ENCODE data around the gene KLF16. TPM values are rescaled to one million over a fixed set of nuclear protein-coding genes. Genes with fewer than 3 reads are reported as not detected.
"Not testable (repeated sequence)": the region's sequence is repeated elsewhere in the genome, so short reads cannot be mapped to it uniquely, and the experiment has no call there.

The KLF16 gene
- total RNA-seq, 1 donor from 2014 or later, result 9.8 TPM

GRCh38 chr19:1885398-1886119 lies 22.2 kb upstream of the KLF16 start, which contains the start of gene ABHD17A:
Gene ABHD17A, minus strand, starts transcription at chr19:1885496. Its CDS starts 3,930 bp downstream, at chr19:1881566.
- intact Hi-C loops (cut with micrococcal nuclease), result not testable (repeated sequence)
- ATAC-seq, result peak; percentile 94
- DNase-seq, result peak; percentile 98

- ATAC-seq, result peak; percentile 1
- intact Hi-C loops (cut with micrococcal nuclease), result no loop called here
These were observed 21.4 kb upstream of the KLF16 start for GRCh38 chr19:1884719-1885334.

DNA sequence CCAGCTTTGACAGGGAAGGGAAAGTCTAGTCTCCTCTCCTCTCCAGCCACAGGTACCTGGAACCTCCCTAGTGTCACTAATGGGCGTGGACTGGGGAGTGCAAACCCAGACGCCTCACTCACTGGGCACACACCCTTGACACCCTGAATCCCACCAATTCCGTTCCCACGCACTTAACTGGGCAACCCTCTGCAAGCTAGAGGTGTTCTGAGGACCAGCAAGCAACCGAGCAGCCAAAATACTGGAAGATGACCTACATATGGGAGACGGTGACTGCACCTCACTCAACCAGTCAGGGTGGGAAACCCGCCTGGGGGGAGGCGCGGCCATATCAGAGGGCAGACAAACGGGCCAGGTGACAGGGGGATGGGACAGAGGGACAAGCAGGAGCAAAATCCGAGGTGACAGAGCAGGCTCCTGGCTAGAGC lies 20.9 kb upstream of the KLF16 start:
- ATAC-seq (no peak), DNase-seq (no peak)
- intact Hi-C loops (cut with micrococcal nuclease), result no loop called here

More at GRCh38 chr19:1884719-1885334, 21.4 kb upstream of the KLF16 start:
- DNase-seq, result no peak

GRCh38 chr19:1883784-1884183 lies 20.4 kb upstream of the KLF16 start:
- intact Hi-C loops (cut with micrococcal nuclease), result no loop called here
- no peak for ATAC-seq
- DNase-seq, result no peak

DNA sequence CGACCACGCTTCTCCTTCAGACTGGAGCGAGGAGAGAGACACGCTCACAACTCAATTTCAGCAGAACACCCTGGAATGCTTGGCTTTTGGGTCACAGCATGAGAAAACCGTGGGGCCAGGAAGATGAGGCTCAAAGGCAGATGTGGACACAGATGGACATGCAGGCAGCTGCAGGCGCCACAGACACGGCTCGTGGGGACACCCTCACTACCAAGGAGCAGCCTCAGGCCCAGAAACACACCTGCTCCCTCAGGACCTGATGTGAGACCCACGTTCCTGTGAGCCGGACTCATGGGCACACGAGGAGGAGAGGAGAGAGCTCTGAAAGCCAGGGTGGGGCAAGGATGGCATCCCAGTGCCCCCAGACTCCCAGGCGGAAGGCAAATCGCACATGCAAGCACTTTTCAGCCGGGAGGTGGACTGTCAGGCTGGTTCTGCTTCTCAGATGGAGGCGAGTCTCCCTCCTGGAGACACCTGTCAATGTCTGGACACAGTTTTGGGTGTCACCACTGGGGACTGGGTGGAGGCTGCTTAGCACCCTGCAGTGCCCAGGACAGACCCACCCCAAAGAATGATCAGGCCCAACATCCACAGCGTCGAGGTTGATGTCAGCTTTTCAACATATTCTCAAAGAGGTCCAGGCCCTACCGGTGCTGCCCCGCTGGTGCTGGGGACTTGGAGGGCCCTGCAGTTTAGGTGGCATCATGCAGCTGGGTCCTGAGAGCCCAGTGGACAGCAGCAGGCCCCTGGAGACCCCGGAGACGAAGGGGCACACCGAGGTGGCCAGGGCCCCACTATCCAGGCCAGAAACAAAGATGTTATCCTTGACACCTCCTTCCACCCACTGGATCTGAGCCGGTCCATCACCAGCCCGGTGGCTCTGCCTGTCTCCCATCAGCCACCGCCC lies 19.7 kb upstream of the KLF16 start:
- intact Hi-C loops (cut with micrococcal nuclease), result no loop called here
- ATAC-seq (no peak), DNase-seq (no peak)

GRCh38 chr19:1882089-1882785 lies 18.9 kb upstream of the KLF16 start:
- ATAC-seq (peak; percentile 10), DNase-seq (no peak)
- intact Hi-C loops (cut with micrococcal nuclease), result no loop called here

DNA sequence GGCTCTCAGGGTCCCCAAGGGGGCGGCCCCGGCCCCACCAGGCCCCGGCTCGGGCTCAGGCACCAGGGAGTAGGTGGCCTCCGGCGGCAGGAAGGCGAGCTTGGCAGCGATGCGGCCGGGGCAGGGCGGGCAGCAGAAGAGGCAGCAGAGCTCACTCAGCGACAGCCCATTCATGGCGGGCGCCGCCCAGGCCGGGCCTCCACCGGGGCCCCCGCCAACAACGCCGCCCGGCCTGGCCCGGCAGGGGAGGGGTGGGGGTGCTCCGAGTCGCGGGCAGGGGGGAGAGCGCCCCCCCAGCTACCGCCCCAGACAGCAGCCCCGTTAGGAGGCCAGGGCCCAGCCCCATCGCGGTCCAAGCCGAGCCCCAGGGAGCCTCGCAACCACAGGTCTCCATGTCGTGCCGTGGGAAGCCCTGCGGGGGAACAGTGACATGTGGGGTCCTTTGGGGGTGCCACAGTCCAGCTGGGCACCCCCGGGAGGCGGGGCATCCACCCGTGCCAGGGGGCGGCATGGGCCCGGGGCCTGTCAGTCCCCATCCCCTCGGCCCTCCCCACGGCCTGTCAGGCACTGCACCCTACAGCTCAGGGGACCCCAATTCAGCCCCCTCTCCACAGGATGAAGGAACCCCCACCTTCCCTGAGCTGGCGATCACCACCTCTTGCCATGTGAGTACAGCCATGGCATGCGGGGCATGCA lies 18.2 kb upstream of the KLF16 start:
- ATAC-seq; DNase-seq; intact Hi-C loops (cut with micrococcal nuclease): not testable (repeated sequence)

DNA sequence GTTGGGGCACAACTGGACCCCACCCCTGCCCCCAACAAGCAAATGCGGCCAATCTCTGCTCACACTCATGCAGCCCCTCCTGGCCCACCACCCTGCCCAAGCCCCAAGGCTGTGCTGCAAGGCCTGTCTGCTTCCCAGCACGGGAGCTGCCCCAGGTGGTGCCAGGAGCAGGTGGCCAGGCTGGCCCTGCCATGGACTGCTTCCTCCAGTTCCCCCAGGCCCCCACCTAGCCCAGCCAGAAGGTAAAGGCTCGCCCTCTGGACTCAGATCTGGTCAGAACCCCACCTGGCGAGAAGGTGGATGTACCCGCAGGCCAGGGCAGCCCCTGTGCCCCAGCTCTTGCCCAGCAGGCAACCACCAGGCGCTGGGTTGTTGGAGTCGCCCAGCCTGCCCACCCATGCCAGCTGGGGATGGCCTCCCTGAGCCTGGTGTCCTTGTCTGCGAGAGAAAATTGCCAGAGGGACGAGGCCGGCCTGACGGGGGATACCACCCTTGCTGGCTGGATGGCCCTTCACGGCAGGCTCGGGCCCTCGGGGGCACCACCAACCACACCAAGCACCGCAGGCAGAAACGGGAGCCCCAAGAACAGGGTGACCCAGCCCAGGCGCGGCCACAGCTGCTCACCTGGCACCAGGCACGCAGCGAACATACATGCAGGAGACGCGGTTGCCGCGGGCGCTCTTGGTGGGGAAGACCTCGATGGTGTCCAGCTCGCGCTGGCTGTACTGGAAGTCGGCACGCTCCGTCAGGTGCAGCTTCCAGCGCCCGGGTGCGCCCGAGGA lies 17.4 kb upstream of the KLF16 start:
- intact Hi-C loops (cut with micrococcal nuclease), result no loop called here
- DNase-seq (peak; percentile 28), ATAC-seq (no peak)

- intact Hi-C loops (cut with micrococcal nuclease); ATAC-seq: not testable (repeated sequence)
- peak; percentile 23 for DNase-seq
These were observed 16.6 kb upstream of the KLF16 start for GRCh38 chr19:1879982-1880381.

- ATAC-seq; intact Hi-C loops (cut with micrococcal nuclease); DNase-seq: not testable (repeated sequence)
These were observed 15.2 kb upstream of the KLF16 start for GRCh38 chr19:1878583-1878982.

GRCh38 chr19:1877280-1877660 lies 13.9 kb upstream of the KLF16 start:
- intact Hi-C loops (cut with micrococcal nuclease); DNase-seq; ATAC-seq: not testable (repeated sequence)

GRCh38 chr19:1876496-1877279 lies 13.3 kb upstream of the KLF16 start:
- peak; percentile 41 for DNase-seq
- peak; percentile 9 for ATAC-seq
- intact Hi-C loops (cut with micrococcal nuclease), result not testable (repeated sequence)

GRCh38 chr19:1875646-1876495 lies 12.5 kb upstream of the KLF16 start:
- intact Hi-C loops (cut with micrococcal nuclease), result no loop called here
- ATAC-seq (peak; percentile 94), DNase-seq (peak; percentile 96)

- ATAC-seq; intact Hi-C loops (cut with micrococcal nuclease); DNase-seq: not testable (repeated sequence)
These were observed 11.9 kb upstream of the KLF16 start for GRCh38 chr19:1875265-1875645.

DNA sequence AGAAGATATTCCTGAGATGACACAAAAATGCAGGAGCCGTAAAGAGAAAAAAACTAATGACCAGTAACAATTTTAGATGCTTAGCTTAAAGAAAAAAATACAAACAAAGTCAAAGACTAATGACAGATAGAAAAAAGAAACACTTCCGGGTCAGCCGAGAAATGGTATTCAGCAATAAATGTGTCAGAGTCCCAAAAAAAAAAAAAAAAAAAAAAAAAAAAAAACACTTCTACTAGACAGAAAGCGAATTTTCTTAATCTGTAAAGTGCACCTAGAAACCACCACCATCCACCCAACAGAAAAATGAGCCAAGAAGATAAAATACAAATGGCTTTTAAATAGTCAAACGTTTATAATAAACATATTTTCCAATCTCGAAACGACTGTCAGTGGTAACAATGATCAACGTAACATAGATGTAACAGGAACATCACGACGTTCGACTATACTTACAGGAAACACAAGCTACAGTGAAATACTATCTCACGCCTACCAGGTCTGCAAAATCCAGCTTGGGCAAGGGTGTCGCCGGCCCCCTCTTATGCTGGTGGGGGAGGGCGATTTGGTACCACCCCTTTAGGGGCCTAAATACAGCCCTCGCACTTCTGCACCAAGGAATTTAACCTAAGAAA lies 11.3 kb upstream of the KLF16 start:
- intact Hi-C loops (cut with micrococcal nuclease), result no loop called here
- peak; percentile 19 for DNase-seq
- ATAC-seq, result no peak

Measured in left ventricle myocardium superior (tissue), 1 donor.